Activated T-helper 17 cell treated with anti-CD3 and anti-CD28 coated beads, Interleukin-2, amount 50 U/mL, for 72 hours (primary cell): ENCODE measurements around the gene USP46. TPM values are rescaled to one million over a fixed set of nuclear protein-coding genes. Genes with fewer than 3 reads are reported as not detected.

Experiments
- ATAC-seq: fragments of 150-1000 bp; cut with Tn5 transposase; replicated peaks from 2 replicates; pipeline ENCODE4 v1.10.0; 2021; ENCODE audit warnings: mild to moderate bottlenecking, moderate library complexity
- H3K27ac Mint-ChIP-seq: one replicate; pipeline ENCODE4 v1.8.0; 2022; ENCODE audit warnings: mixed read lengths
- H3K27me3 Mint-ChIP-seq: one replicate; pipeline ENCODE4 v1.8.0; 2022; ENCODE audit warnings: mixed read lengths
- H3K36me3 Mint-ChIP-seq: one replicate; pipeline ENCODE4 v1.8.0; 2022; ENCODE audit warnings: low read depth, mild to moderate bottlenecking, mixed read lengths
- H3K4me1 Mint-ChIP-seq: one replicate; pipeline ENCODE4 v1.8.0; 2022; ENCODE audit warnings: mixed read lengths
- H3K4me3 Mint-ChIP-seq: one replicate; pipeline ENCODE4 v1.8.0; 2022; ENCODE audit warnings: mild to moderate bottlenecking, mixed read lengths
- H3K9me3 Mint-ChIP-seq: one replicate; pipeline ENCODE4 v1.8.0; 2022; ENCODE audit warnings: mixed read lengths
- total RNA-seq, 2 donors: library from RNA; stranded (reverse); gene quantifications; one replicate each; pipeline ENCODE4 v1.2.3, GENCODE V29; 2022

The USP46 gene, protein sequence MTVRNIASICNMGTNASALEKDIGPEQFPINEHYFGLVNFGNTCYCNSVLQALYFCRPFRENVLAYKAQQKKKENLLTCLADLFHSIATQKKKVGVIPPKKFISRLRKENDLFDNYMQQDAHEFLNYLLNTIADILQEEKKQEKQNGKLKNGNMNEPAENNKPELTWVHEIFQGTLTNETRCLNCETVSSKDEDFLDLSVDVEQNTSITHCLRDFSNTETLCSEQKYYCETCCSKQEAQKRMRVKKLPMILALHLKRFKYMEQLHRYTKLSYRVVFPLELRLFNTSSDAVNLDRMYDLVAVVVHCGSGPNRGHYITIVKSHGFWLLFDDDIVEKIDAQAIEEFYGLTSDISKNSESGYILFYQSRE
- total RNA-seq, result 10 to 100 TPM in 1 of 2 donors, 1 to 10 TPM in 1; 8.6 to 10.1 TPM

DNA sequence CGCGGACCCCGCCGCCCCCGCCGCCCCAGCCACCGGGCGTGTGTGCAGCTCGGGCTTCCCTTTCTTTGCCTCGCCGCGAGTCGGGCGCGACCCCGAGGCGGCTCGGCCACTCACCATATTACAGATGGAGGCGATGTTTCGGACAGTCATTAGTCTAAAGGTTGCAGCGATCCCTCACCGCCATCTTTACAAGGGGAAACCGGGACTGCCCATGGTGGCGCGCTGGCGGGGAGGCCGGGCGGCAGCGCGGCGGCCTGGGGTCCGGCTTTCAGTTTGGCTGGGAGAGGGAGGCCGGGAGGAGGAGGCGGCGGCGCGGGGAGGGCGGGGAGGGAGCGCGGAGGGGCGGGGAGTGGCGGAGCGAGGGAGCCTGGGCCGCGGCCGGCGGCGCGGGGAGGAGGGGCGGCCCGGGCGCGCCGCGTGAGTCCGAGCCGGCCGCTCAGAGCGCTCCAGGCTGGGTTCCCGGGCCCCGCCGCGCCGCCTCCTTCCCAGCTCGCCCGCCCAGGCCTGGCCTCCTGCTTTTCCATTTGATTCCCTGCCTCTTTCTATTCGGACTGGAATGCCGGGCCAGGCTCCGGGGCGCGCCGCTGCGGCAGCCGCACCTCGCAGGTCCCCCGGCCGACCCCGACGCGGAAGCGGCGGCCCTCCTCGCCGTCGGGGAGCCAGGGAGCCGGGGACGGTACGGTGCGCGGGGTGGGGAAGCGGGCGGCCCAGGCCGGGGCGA, at the start of gene USP46:
TSS of gene USP46 (minus strand) at position 301 of the 721 bp plus-strand sequence. CDS start at position 150, 151 bp downstream.
- peaks cover 6% of the 10 kb centered on the region for H3K36me3 Mint-ChIP-seq
- H3K27me3 Mint-ChIP-seq, result no peaks in the 10 kb centered on the region
- H3K4me1 Mint-ChIP-seq, result peaks cover 30% of the 10 kb centered on the region
- peak within 1 kb of the TSS; percentile 86 for H3K27ac Mint-ChIP-seq
- peak within 1 kb of the TSS; percentile 83 for H3K4me3 Mint-ChIP-seq
- peaks cover 3% of the 10 kb centered on the region for H3K9me3 Mint-ChIP-seq
- ATAC-seq, result peak; percentile 86

DNA sequence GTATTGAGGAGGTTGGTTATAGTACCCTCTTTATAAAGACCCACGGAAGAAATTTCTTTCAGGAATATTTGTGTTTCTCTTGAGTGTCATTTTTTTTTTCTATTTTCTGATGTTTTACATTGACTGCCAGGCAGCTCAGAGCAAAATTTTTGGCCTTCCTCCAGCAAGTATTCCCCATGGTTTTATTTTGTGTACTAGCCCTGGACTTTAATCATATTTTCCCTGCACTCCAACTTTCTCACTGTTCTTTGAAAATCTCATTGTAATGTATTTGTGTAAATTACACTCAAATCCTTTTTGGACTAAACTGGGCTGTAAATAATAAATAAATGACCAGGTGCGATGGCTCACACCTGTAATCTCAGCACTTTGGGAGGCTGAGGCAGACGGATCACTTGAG, 45.6 kb upstream of the USP46 start:
- Mint-ChIP-seq H3K4me1 (no peaks in the 10 kb centered on the region), H3K27ac (no peak overlapping the region), H3K4me3 (no peak overlapping the region), H3K9me3 (no peaks in the 10 kb centered on the region), H3K27me3 (no peaks in the 10 kb centered on the region), H3K36me3 (no peaks in the 10 kb centered on the region)
- ATAC-seq, result no peak

DNA sequence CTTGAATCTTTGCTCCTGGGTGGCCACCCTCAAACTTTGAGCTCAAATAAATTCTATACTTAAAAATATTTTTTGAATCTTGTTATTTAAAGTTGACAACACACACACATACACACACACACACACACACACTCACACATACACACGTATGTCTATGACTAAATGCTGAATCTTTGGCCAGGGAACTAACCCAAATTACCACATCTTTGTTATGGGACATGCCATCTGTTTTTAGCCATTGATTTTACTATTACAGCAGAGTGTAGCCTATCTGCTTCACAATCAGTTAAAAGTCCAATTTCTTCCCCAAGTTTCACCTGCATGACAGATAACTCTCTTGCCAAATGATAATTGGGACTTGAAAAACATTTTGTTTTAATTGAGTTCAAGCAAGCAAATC, 45.0 kb upstream of the USP46 start:
- Mint-ChIP-seq H3K4me3 (no peak overlapping the region), H3K36me3 (no peaks in the 10 kb centered on the region), H3K9me3 (no peaks in the 10 kb centered on the region), H3K27me3 (no peaks in the 10 kb centered on the region), H3K27ac (no peak overlapping the region), H3K4me1 (no peaks in the 10 kb centered on the region)
- no peak for ATAC-seq

DNA sequence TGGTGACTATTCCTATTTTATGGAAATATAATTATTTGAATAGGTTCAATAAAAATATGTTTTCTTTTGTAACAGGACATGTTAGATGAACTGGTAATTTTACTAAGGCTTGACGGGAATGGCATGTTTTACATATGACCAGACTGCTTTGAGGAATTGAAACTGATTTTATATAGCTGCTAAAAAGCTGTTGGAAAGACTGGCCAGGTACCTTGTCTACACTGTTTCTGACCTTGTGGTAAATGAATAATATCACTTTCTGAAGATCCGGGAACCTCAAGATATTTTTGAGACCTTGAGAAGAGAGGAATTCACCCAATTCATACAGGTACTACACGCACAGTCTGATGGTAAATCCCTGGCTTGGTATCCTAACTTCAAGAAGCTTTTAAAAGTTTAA, 42.1 kb upstream of the USP46 start:
- Mint-ChIP-seq H3K36me3 (no peaks in the 10 kb centered on the region), H3K4me1 (peaks cover 5% of the 10 kb centered on the region), H3K4me3 (no peak overlapping the region), H3K27me3 (no peaks in the 10 kb centered on the region), H3K9me3 (no peaks in the 10 kb centered on the region), H3K27ac (no peak overlapping the region)
- ATAC-seq, result no peak

DNA sequence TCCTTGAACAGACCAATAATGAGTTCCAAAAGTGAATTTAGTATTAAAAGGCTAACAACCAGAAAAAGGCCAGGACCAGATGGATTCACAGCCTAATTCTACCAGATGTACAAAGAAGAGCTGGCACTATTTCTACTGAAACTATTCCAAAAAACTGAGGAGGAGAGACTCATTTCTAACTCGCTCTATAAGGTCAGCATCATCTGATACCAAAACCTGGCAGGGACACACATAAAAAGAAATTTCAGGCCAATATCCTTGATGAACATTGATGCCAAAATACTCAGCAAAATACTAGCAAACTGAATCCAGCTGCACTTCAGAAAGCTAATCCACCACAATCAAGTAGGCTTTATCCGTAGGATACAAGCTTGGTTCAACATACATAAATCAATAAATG, 35.8 kb upstream of the USP46 start:
- no peaks in the 10 kb centered on the region for H3K27me3 Mint-ChIP-seq
- H3K4me3 Mint-ChIP-seq, result no peak overlapping the region
- no peaks in the 10 kb centered on the region for H3K36me3 Mint-ChIP-seq
- no peak for ATAC-seq
- H3K9me3 Mint-ChIP-seq, result peaks cover 12% of the 10 kb centered on the region
- H3K27ac Mint-ChIP-seq, result no peak overlapping the region
- H3K4me1 Mint-ChIP-seq, result peaks cover 6% of the 10 kb centered on the region

DNA sequence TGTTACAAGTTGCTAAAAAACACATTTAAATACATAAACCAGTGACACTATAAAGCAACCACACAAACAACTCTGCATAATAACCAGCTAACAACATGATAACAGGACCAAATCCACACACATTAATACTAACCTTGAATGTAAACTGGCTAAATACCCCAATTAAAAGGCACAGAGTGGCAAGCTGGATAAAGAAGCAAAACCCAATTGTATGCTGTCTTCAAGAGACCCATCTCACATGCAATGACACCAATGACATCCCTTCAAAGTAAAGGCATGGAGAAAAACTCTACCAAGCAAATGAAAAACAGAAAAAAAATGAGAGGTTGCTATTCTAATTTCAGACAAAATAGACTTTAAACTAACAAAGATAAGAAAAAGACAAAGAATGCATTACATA, 34.4 kb upstream of the USP46 start:
- H3K27ac Mint-ChIP-seq, result no peak overlapping the region
- peaks cover 12% of the 10 kb centered on the region for H3K9me3 Mint-ChIP-seq
- H3K36me3 Mint-ChIP-seq, result no peaks in the 10 kb centered on the region
- H3K4me1 Mint-ChIP-seq, result peaks cover 6% of the 10 kb centered on the region
- no peak for ATAC-seq
- no peak overlapping the region for H3K4me3 Mint-ChIP-seq
- H3K27me3 Mint-ChIP-seq, result no peaks in the 10 kb centered on the region

DNA sequence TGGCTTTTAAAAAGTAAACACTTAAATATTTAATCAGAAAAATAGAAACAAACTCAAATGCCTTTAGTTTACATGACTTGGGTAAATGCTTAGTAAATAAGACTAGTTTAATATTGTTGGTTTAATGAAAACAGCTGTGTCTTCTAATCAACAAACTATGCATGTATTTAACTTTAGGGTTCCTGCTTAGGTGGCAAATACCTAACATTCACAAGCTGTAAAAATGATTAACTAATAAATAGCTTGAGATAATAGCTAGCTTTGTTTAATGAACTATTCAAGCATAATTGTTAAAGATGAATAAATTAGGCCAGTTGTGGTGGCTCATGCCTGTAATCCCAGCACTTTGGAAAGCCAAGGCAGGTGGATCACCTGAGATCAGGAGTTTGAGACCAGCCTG, 30.0 kb upstream of the USP46 start:
- H3K4me1 Mint-ChIP-seq, result no peaks in the 10 kb centered on the region
- peaks cover 10% of the 10 kb centered on the region for H3K9me3 Mint-ChIP-seq
- no peak for ATAC-seq
- no peak overlapping the region for H3K27ac Mint-ChIP-seq
- no peak overlapping the region for H3K4me3 Mint-ChIP-seq
- H3K27me3 Mint-ChIP-seq, result no peaks in the 10 kb centered on the region
- no peaks in the 10 kb centered on the region for H3K36me3 Mint-ChIP-seq

DNA sequence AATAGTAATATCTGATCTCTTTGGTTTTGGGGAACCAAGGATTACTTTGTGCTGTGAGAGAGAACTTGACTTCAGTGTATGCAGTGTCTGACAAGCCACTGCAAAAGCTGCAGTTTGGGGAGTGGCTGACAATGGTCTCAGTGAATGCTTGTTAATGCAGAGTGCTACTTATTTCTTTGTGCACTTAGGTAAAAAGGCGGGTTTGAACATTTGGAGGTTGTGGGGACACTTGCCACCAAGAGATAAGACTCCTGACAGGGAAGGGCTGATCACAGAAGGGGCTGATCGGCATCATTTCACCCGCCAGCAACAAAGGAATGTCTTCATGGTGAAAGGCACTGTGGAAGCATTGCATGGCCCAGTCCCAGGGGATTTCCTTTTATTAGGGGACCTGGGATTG, 28.6 kb upstream of the USP46 start:
- Mint-ChIP-seq H3K4me3 (no peak overlapping the region), H3K36me3 (no peaks in the 10 kb centered on the region), H3K4me1 (no peaks in the 10 kb centered on the region), H3K9me3 (no peaks in the 10 kb centered on the region), H3K27me3 (no peaks in the 10 kb centered on the region), H3K27ac (no peak overlapping the region)
- ATAC-seq, result no peak

DNA sequence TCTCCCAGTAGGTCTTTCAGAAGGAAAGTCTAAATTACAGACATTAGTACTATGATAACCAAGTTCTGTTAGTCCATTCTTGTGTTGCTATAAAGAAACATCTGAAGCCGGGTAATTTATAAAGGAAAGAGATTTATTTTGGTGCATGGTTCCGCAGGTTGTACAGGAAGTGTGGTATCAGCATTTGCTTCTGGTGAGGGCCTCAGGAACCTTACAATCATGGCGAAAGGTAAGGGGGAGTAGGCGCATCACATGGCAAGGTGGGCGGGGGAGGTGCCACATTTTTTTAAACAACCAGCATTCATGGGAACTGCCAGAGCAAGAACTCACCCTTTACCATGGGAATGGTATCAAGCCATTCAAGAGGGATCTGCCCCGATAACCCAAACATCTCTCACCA, 26.2 kb upstream of the USP46 start:
- Mint-ChIP-seq H3K27ac (no peak overlapping the region), H3K4me3 (no peak overlapping the region), H3K27me3 (no peaks in the 10 kb centered on the region), H3K36me3 (no peaks in the 10 kb centered on the region), H3K4me1 (no peaks in the 10 kb centered on the region), H3K9me3 (no peaks in the 10 kb centered on the region)
- ATAC-seq, result no peak

DNA sequence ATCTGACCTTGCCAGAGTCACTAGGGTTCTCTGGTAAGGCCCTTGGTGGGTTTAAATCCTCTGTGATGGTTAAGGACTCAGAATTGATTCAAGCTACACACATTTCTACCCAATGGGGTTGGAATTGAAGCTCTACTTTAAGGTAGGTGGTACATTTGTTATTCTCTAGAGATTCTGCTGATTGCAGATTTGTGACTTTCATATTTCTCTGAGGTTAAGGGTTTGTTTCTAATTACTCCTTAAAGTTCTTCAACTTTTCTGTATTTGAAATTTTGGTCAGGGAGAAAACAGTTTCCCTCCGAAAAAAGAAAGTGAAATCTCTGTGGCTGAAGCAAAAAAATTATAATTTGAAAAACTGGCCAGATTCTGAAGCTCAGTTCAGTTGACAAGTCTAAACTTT, 25.8 kb upstream of the USP46 start:
- H3K36me3 Mint-ChIP-seq, result no peaks in the 10 kb centered on the region
- H3K27me3 Mint-ChIP-seq, result no peaks in the 10 kb centered on the region
- ATAC-seq, result no peak
- H3K9me3 Mint-ChIP-seq, result no peaks in the 10 kb centered on the region
- H3K4me3 Mint-ChIP-seq, result no peak overlapping the region
- no peaks in the 10 kb centered on the region for H3K4me1 Mint-ChIP-seq
- no peak overlapping the region for H3K27ac Mint-ChIP-seq

DNA sequence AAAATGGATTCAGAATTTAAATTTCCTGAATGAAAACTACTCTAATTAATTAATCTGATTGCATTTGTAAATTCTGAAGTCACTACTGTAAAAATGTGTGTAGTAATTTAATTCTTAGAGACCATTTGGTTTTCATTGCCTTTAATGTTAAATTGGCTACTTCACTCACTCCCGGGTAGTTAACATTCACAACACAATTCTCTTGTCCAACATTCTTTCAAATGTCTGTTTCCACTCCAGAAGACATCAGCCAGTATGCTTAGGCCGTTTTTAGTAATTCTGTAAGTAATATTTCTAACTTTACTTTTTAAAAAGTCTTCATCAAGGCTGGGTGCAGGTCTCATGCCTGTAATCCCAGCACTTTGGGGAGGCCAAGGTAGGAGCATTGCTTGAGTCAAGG, 21.3 kb upstream of the USP46 start:
- Mint-ChIP-seq H3K27me3 (peaks cover 2% of the 10 kb centered on the region), H3K4me3 (no peak overlapping the region), H3K36me3 (no peaks in the 10 kb centered on the region), H3K9me3 (no peaks in the 10 kb centered on the region), H3K27ac (no peak overlapping the region), H3K4me1 (no peaks in the 10 kb centered on the region)
- ATAC-seq, result no peak

DNA sequence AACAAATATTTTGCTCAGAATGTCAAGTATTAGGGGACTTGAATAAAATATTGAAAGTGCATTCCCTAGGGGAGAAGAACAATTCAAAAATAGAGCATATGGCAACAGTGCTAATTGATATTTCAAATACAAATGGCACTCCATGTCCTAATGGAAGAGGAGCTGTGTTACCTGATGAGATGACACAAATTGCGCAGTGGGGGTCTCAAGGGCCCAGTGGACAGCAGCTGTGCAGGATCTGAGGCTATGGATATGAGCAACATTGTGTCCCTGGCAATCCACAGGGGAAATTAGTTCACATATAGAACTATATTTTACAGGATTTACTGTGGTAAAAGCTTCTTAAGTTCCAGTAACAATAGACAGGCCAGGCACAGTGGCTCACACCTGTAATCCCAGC, 17.4 kb upstream of the USP46 start:
- no peaks in the 10 kb centered on the region for H3K36me3 Mint-ChIP-seq
- H3K27me3 Mint-ChIP-seq, result peaks cover 2% of the 10 kb centered on the region
- no peak overlapping the region for H3K27ac Mint-ChIP-seq
- no peak for ATAC-seq
- no peaks in the 10 kb centered on the region for H3K4me1 Mint-ChIP-seq
- H3K4me3 Mint-ChIP-seq, result no peak overlapping the region
- H3K9me3 Mint-ChIP-seq, result no peaks in the 10 kb centered on the region

DNA sequence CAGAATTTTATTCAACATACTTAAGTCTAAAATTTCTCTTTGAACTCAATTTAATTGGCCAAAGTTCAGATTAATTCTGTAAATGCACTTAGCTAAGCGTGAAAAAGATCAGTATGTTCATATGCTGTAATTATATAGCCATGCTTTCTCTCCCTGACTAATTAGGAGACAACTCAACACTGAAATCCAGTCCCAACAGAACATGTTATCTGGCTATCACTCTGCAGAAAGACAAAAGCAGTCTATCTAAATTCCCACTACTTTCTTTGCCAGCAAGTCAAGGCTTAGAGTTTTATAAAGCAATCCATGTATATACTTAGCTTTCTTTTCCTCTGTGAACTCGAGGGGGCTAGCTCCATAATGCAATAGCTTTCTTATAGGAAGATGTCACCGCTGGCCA, 16.0 kb upstream of the USP46 start:
- no peaks in the 10 kb centered on the region for H3K36me3 Mint-ChIP-seq

DNA sequence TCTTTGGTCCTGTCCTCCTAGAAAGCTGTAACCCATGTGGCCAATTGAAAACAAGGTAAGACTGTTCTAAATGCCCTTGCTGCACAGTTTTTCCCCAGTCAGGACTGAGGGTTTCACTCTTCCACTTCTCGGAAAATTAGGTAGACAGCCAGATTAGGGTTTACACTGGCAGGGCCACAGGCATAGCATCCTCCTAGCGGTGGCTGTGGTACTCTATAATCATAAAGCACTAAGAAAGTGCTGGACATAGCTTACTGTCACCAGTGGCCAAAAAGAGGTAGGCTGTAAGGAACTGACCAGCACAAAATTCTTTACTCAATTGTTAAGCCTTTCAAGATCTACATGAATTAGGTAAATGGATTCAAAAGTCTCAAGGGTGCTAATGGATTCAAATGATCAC, 11.6 kb upstream of the USP46 start:
- Mint-ChIP-seq H3K4me1 (peaks cover 2% of the 10 kb centered on the region), H3K27ac (no peak overlapping the region), H3K9me3 (no peaks in the 10 kb centered on the region), H3K36me3 (no peaks in the 10 kb centered on the region), H3K4me3 (no peak overlapping the region), H3K27me3 (no peaks in the 10 kb centered on the region)
- ATAC-seq, result no peak

More for the DNA sequence above, 16.0 kb upstream of the USP46 start:
- Mint-ChIP-seq H3K27me3 (peaks cover 2% of the 10 kb centered on the region), H3K4me1 (no peaks in the 10 kb centered on the region), H3K27ac (no peak overlapping the region), H3K9me3 (no peaks in the 10 kb centered on the region), H3K4me3 (no peak overlapping the region)
- ATAC-seq, result no peak

DNA sequence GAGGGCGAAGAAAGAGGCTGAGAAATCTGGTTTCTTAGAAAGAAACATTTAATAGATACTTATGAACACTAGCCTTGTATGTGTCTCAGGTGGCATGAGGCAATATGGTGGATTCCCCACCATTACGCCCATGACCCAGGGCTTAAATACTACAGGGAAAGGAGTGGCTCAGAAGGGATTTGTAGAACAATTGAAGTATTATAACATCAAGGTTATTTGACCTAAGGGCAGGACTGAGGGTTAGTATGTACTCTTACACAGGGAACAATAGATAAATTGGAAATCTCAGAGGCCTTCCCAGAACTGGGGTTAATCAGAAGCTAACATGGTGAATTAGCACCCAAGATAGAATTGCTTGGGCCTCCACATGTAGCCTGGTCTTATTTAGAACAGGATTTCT, 11.0 kb upstream of the USP46 start:
- H3K4me1 Mint-ChIP-seq, result peaks cover 7% of the 10 kb centered on the region
- no peaks in the 10 kb centered on the region for H3K36me3 Mint-ChIP-seq
- no peak overlapping the region for H3K27ac Mint-ChIP-seq

More for the DNA sequence above, 11.0 kb upstream of the USP46 start:
- H3K27me3 Mint-ChIP-seq, result no peaks in the 10 kb centered on the region
- H3K9me3 Mint-ChIP-seq, result no peaks in the 10 kb centered on the region
- H3K4me3 Mint-ChIP-seq, result no peak overlapping the region
- ATAC-seq, result no peak
